Measurements from ENCODE around the gene RNF217.
"Not testable (repeated sequence)": the region's sequence is repeated elsewhere in the genome, so short reads cannot be mapped to it uniquely, and the experiment has no call there.

RNF217 gene

GRCh38 chr6:124962639-124963415 is 590 bp downstream of the RNF217 start:
- DNase-seq (ENCODE audit: low spot score) (peak; percentile 46), FAIRE-seq (no peak)

- peak; percentile 21 for DNase-seq (ENCODE audit: low spot score)
- FAIRE-seq: no peak
These were observed 1.2 kb downstream of the RNF217 start for GRCh38 chr6:124963416-124963785.

GRCh38 chr6:124963831-124964763 is 1.9 kb downstream of the RNF217 start:
- no peak for FAIRE-seq
- no peak for DNase-seq (ENCODE audit: low spot score)

- DNase-seq (ENCODE audit: low spot score) (no peak), FAIRE-seq (no peak)
These were observed 2.5 kb downstream of the RNF217 start for GRCh38 chr6:124964764-124965105.

- not testable (repeated sequence) for DNase-seq (ENCODE audit: low spot score); FAIRE-seq
These were observed 3.2 kb downstream of the RNF217 start for GRCh38 chr6:124965424-124965850.

GRCh38 chr6:124967444-124967843 is 5.2 kb downstream of the RNF217 start:
- DNase-seq (ENCODE audit: low spot score) (no peak), FAIRE-seq (no peak)

GRCh38 chr6:124968401-124968800 is 6.2 kb downstream of the RNF217 start:
- no peak for FAIRE-seq
- DNase-seq (ENCODE audit: low spot score): no peak

GRCh38 chr6:124970243-124970642 is 8.0 kb downstream of the RNF217 start:
- DNase-seq (ENCODE audit: low spot score) (no peak), FAIRE-seq (no peak)

- FAIRE-seq: no peak
These were observed 8.5 kb downstream of the RNF217 start for GRCh38 chr6:124970763-124971162.

GRCh38 chr6:124973780-124974179 is 11.5 kb downstream of the RNF217 start:
- DNase-seq (ENCODE audit: low spot score) (no peak), FAIRE-seq (no peak)

More at GRCh38 chr6:124970763-124971162, 8.5 kb downstream of the RNF217 start:
- no peak for DNase-seq (ENCODE audit: low spot score)

- DNase-seq (ENCODE audit: low spot score): no peak
- no peak for FAIRE-seq
These were observed 12.6 kb downstream of the RNF217 start for GRCh38 chr6:124974771-124975377.

- FAIRE-seq: no peak
These were observed 15.1 kb downstream of the RNF217 start for GRCh38 chr6:124977067-124977908.

GRCh38 chr6:124978451-124979293 is 16.4 kb downstream of the RNF217 start:
- no peak for FAIRE-seq
- DNase-seq (ENCODE audit: low spot score): no peak

More at GRCh38 chr6:124977067-124977908, 15.1 kb downstream of the RNF217 start:
- no peak for DNase-seq (ENCODE audit: low spot score)

GRCh38 chr6:124979294-124979678 is 17.0 kb downstream of the RNF217 start:
- DNase-seq (ENCODE audit: low spot score): no peak
- FAIRE-seq: no peak

- DNase-seq (ENCODE audit: low spot score): no peak
- FAIRE-seq: no peak
These were observed 20.4 kb downstream of the RNF217 start for GRCh38 chr6:124982669-124983068.

- FAIRE-seq: no peak
- no peak for DNase-seq (ENCODE audit: low spot score)
These were observed 21.3 kb downstream of the RNF217 start for GRCh38 chr6:124983383-124984083.

- DNase-seq (ENCODE audit: low spot score) (peak; percentile 17), FAIRE-seq (no peak)
These were observed 22.6 kb downstream of the RNF217 start for GRCh38 chr6:124984668-124985338.

- peak; percentile 20 for FAIRE-seq
- DNase-seq (ENCODE audit: low spot score): no peak
These were observed 23.9 kb downstream of the RNF217 start for GRCh38 chr6:124986164-124986563.

GRCh38 chr6:124987291-124987690 is 25.1 kb downstream of the RNF217 start:
- DNase-seq (ENCODE audit: low spot score): no peak
- no peak for FAIRE-seq

All from urothelium cell line (cell line).